ENCODE results near the gene RETREG2. TPM values are rescaled to one million over a fixed set of nuclear protein-coding genes. Genes with fewer than 3 reads are reported as not detected.

The RETREG2 gene, protein sequence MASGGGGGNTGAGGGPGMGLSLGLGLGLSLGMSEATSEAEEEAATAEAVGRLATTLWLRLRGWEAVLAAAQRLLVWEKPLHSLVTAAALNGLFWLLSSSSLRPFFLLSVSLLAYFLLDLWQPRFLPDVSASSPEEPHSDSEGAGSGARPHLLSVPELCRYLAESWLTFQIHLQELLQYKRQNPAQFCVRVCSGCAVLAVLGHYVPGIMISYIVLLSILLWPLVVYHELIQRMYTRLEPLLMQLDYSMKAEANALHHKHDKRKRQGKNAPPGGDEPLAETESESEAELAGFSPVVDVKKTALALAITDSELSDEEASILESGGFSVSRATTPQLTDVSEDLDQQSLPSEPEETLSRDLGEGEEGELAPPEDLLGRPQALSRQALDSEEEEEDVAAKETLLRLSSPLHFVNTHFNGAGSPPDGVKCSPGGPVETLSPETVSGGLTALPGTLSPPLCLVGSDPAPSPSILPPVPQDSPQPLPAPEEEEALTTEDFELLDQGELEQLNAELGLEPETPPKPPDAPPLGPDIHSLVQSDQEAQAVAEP
- total RNA-seq (2022) (49.3 and 64.5 TPM in 2 replicates), Bru-seq, nascent RNA (percentile 71 among the genes with signal in this experiment), BruChase-seq, experiment 1, labeled RNA remaining after a 6-hour chase (percentile 94 among the genes with signal in this experiment), BruChase-seq, experiment 2, labeled RNA remaining after a 2-hour chase (percentile 84 among the genes with signal in this experiment)
- long read RNA-seq, full-length matches to known transcripts = 20 of 380 reads
- long read RNA-seq, partial matches to known transcripts = 1 of 380 reads
- long read RNA-seq, other reads (novel, unspliced or antisense) = 359 of 380 reads

DNA sequence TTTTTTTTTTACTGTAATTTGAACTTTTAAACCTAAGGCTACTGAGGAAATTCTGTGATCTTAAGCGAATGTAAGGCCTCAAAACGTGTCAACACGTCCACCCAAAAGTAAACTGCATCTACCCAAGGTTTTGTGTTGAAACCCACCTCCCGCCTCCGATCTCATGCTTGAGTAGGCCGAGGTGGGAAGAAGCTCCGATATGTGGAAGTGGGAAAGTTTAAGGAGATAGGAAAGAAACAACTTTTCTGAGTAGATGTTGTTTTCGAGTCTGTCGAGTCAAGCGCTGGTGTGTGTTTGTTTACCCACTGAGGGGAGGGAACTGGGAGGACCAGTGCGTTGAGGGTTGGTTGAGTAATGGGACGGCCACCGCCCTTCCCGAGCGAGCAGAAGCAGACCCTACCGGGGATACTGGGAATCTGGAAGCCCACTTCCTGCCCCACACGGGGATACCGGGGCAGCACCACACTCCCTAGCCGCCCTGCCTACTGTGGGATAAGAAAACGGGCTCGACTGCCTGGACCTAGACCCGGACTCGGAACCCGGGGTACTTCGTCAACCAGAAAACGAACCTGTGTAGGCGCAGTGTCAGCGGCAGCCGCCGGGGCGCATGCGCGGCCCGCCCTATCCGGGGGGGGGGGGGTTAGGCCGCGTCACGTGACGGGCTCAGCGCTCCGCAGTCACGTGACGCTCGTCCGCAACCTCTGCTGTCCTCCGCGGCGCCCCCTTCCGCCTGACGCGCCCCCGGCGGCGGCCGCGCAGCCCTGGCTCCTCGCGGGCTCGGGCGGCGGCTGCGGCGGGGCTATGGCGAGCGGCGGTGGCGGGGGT is at the start of gene RETREG2:
Gene RETREG2 (plus strand): TSS at position 724 of the 825 bp plus-strand sequence. CDS start 78 bp downstream, at position 802.
- Mint-ChIP-seq H3K27me3 (ENCODE audit: insufficient read depth, unreplicated experiment) (no peaks in the 10 kb centered on the region), H3K9me3 (ENCODE audit: unreplicated experiment) (no peaks in the 10 kb centered on the region), H3K4me1 (ENCODE audit: insufficient read depth, unreplicated experiment) (no peaks in the 10 kb centered on the region), H3K36me3 (ENCODE audit: insufficient read depth, unreplicated experiment) (peaks cover 48% of the 10 kb centered on the region), H3K27ac (ENCODE audit: low read depth, unreplicated experiment) (peak within 1 kb of the TSS; percentile 93), H3K4me3 (ENCODE audit: unreplicated experiment) (peak within 1 kb of the TSS; percentile 82)
- TF ChIP-seq, protein P1, sequence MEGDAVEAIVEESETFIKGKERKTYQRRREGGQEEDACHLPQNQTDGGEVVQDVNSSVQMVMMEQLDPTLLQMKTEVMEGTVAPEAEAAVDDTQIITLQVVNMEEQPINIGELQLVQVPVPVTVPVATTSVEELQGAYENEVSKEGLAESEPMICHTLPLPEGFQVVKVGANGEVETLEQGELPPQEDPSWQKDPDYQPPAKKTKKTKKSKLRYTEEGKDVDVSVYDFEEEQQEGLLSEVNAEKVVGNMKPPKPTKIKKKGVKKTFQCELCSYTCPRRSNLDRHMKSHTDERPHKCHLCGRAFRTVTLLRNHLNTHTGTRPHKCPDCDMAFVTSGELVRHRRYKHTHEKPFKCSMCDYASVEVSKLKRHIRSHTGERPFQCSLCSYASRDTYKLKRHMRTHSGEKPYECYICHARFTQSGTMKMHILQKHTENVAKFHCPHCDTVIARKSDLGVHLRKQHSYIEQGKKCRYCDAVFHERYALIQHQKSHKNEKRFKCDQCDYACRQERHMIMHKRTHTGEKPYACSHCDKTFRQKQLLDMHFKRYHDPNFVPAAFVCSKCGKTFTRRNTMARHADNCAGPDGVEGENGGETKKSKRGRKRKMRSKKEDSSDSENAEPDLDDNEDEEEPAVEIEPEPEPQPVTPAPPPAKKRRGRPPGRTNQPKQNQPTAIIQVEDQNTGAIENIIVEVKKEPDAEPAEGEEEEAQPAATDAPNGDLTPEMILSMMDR (IDR thresholded peaks at IDR 0.05; ENCODE audit: unreplicated experiment) = peak; percentile 32
- CTCF ChIA-PET = interaction anchor here (1.0 to 9.3 kb wide), 3 partner anchors 72 to 116 kb away, joined by 3 to 69 read pairs (median 4); no protein-coding TSS in a partner anchor
- peak; percentile 90 for DNase-seq (ENCODE audit: unreplicated experiment)
- TSS peak; percentile 85 for BruUV-seq (replicated peaks)
- intact Hi-C loops (cut with micrococcal nuclease) = loop anchor here (1.0 to 5.0 kb wide), 3 partner anchors 52 to 100 kb away; partner anchors contain the start of genes ANKZF1, ATG9A, DNAJB2 and TUBA4A
- POLR2A ChIA-PET = interaction anchor here (0.6 to 3.4 kb wide), 28 partner anchors 9 to 728 kb away, joined by 3 to 93 read pairs (median 6); partner anchors contain the start of genes ABCB6, ANKZF1, ATG9A and DNAJB2

DNA sequence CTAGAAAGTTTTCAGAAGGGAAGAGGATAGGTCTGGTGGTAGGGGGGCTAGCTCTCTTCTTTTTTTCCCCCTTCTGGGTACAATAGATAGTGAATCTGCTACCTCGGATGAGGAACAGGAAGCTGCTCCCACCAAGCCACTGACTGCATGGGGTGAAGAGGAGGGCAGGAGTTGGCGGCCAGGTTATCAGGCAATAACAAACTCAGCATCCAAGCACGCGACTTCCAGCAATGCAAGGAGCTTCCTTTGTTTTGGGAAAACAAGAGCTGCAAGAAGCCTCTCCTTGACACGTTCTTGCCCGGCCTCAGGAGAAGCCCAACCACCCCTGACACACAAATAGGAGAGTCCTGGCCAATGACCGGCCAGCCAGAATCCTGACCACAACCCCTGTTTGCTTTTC is 49.7 kb upstream of the RETREG2 start:
- TF ChIP-seq, protein P1 (IDR thresholded peaks at IDR 0.05; ENCODE audit: unreplicated experiment) = no peak
- Mint-ChIP-seq H3K27me3 (ENCODE audit: insufficient read depth, unreplicated experiment) (no peaks in the 10 kb centered on the region), H3K4me3 (ENCODE audit: unreplicated experiment) (no peak overlapping the region), H3K9me3 (ENCODE audit: unreplicated experiment) (no peaks in the 10 kb centered on the region), H3K36me3 (ENCODE audit: insufficient read depth, unreplicated experiment) (no peaks in the 10 kb centered on the region), H3K27ac (ENCODE audit: low read depth, unreplicated experiment) (no peak overlapping the region), H3K4me1 (ENCODE audit: insufficient read depth, unreplicated experiment) (peaks cover 37% of the 10 kb centered on the region)
- intact Hi-C loops (cut with micrococcal nuclease) = no loop called here
- CTCF ChIA-PET = interaction anchor here (0.9 to 4.9 kb wide), 2 partner anchors 9 to 99 kb away, joined by 4 to 31 read pairs; no protein-coding TSS in a partner anchor
- POLR2A ChIA-PET = interaction anchor here (0.9 kb wide), 1 partner anchor 26 kb away, joined by 3 read pairs; no protein-coding TSS in a partner anchor
- no peak for DNase-seq (ENCODE audit: unreplicated experiment)
- BruUV-seq (replicated peaks) = no TSS peak

DNA sequence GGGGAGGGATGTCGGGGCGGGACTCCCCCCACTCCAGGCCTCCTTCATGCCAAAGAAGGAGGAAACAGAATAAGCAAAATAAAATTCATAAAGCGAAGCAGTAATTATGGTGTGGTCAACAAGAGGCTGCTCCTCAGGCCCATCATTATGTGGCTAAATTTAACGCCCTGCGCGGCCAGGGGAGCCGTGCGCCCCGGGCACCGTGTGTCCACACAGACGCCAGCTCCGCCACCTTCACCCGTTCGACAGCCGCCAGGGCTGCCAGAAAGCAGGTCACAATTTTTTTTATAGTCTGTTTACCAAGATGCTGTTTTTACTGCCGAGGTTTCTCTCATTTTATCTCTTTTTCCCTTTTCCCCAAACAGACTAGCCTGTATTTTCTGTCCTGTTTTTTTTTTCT is 48.5 kb upstream of the RETREG2 start:
- Mint-ChIP-seq H3K4me1 (ENCODE audit: insufficient read depth, unreplicated experiment) (peaks cover 27% of the 10 kb centered on the region), H3K27ac (ENCODE audit: low read depth, unreplicated experiment) (no peak overlapping the region), H3K9me3 (ENCODE audit: unreplicated experiment) (no peaks in the 10 kb centered on the region), H3K27me3 (ENCODE audit: insufficient read depth, unreplicated experiment) (no peaks in the 10 kb centered on the region), H3K4me3 (ENCODE audit: unreplicated experiment) (no peak overlapping the region), H3K36me3 (ENCODE audit: insufficient read depth, unreplicated experiment) (no peaks in the 10 kb centered on the region)
- POLR2A ChIA-PET = interaction anchor here (0.9 kb wide), 1 partner anchor 27 kb away, joined by 3 read pairs; no protein-coding TSS in a partner anchor
- DNase-seq (ENCODE audit: unreplicated experiment) = no peak
- CTCF ChIA-PET = interaction anchor here (1.8 to 4.9 kb wide), 2 partner anchors 10 to 100 kb away, joined by 6 to 31 read pairs; no protein-coding TSS in a partner anchor
- no TSS peak for BruUV-seq (replicated peaks)
- intact Hi-C loops (cut with micrococcal nuclease) = no loop called here
- TF ChIP-seq, protein P1 (IDR thresholded peaks at IDR 0.05; ENCODE audit: unreplicated experiment) = no peak
